B cell (primary cell): Measurements from ENCODE around the gene NAGLU. TPM values are rescaled to one million over a fixed set of nuclear protein-coding genes. Genes with fewer than 3 reads are reported as not detected.

ENCODE experiments used
- ATAC-seq: fragments of 200-7000 bp; cut with Tn5 transposase; one replicate; pipeline ENCODE4 v1.10.0; 2021; ENCODE audit warnings: low read depth, mild to moderate bottlenecking, moderate number of reproducible peaks, moderate library complexity
- CTCF ChIA-PET: fragments of 350-600 bp; sonication (Branson Sonifier 250); formaldehyde crosslinking; loops from one replicate; lab custom pipeline; 2021; ENCODE audit warnings: antibody characterized with exemption, inconsistent platforms; lab: Charles Lee
- POLR2A ChIA-PET: fragments of 350-600 bp; sonication (Branson Sonifier 250); formaldehyde crosslinking; loops from one replicate; lab custom pipeline; 2021; ENCODE audit warnings: antibody characterized with exemption; lab: Charles Lee
- DNase-seq: peaks from one replicate; pipeline ENCODE4 v3.0.0; 2013
- H2AFZ ChIP-seq: 2 replicates; pipeline ENCODE4 v1.6.1; 2012; ENCODE audit warnings: mild to moderate bottlenecking, low read depth, low read length; ENCODE audit not compliant: insufficient read depth, poor library complexity, severe bottlenecking
- H3K27ac ChIP-seq, 2 donors: 1 replicate in 1 of 2; 2 replicates in 1 of 2; pipeline ENCODE4 v1.5.1; 2012 to 2013; ENCODE audit warnings: low read length in 2 of 2, mild to moderate bottlenecking in 2 of 2, moderate library complexity in 1 of 2
- H3K27me3 ChIP-seq, 4 experiments: fragments of 200-600 bp in 1 of 4; sonication (generic) in 1 of 4; replicated peaks in 1 of 4; 1 replicate in 2 of 4; 2 replicates in 2 of 4; pipeline versions ENCODE4 v1.6.1 to v1.7.0; 2013 to 2016; ENCODE audit warnings: low read length in 3 of 4, mild to moderate bottlenecking in 2 of 4, mixed read lengths in 1 of 4, moderate library complexity in 1 of 4; ENCODE audit not compliant: insufficient read depth in 4 of 4, control insufficient read depth in 3 of 4; ENCODE audit errors: control extremely low read depth in 1 of 4
- H3K36me3 ChIP-seq, 2 experiments: replicated peaks in 1 of 2; 1 replicate in 1 of 2; 2 replicates in 1 of 2; pipeline versions ENCODE4 v1.6.1 to v1.7.1; 2013; ENCODE audit warnings: low read length in 1 of 2; ENCODE audit not compliant: insufficient read depth in 2 of 2, control insufficient read depth in 1 of 2; ENCODE audit errors: control extremely low read depth in 1 of 2, extremely low read depth in 1 of 2
- H3K4me1 ChIP-seq, 2 donors: fragments of 200-600 bp in 1 of 2; sonication (generic) in 1 of 2; 1 replicate in 1 of 2; 2 replicates in 1 of 2; pipeline versions ENCODE4 v1.5.1 to v1.6.1; 2013 to 2017; ENCODE audit warnings: low read length in 2 of 2; ENCODE audit not compliant: control insufficient read depth in 2 of 2, insufficient read depth in 2 of 2
- H3K4me2 ChIP-seq: replicated peaks from 2 replicates; pipeline ENCODE3; 2012; ENCODE audit warnings: mild to moderate bottlenecking, low read depth, low read length; ENCODE audit not compliant: poor library complexity, severe bottlenecking
- H3K4me3 ChIP-seq, 5 experiments: fragments of 200-600 bp in 1 of 5; sonication (generic) in 1 of 5; 1 replicate in 3 of 5; 2 replicates in 2 of 5; pipeline versions ENCODE4 v1.5.1 to v1.7.0; 2011 to 2016; ENCODE audit warnings: low read length in 4 of 5, mild to moderate bottlenecking in 4 of 5, low read depth in 2 of 5, control low read depth in 1 of 5, moderate library complexity in 1 of 5; ENCODE audit not compliant: insufficient read depth in 1 of 5; ENCODE audit errors: control extremely low read depth in 1 of 5, extremely low read depth in 1 of 5
- H3K79me2 ChIP-seq: fragments of 200-600 bp; sonication (generic); one replicate; pipeline ENCODE4 v1.6.0; 2016; ENCODE audit warnings: low read length; ENCODE audit not compliant: control insufficient read depth, insufficient read depth
- H3K9ac ChIP-seq: fragments of 200-600 bp; sonication (generic); 2 replicates; pipeline ENCODE4 v1.6.1; 2017; ENCODE audit warnings: mild to moderate bottlenecking, low read length, moderate library complexity
- H3K9me3 ChIP-seq, 3 donors: one replicate each; pipeline versions ENCODE4 v1.6.1 to v1.7.1; 2013; ENCODE audit warnings: low read length in 2 of 3; ENCODE audit not compliant: control insufficient read depth in 2 of 3, insufficient read depth in 1 of 3; ENCODE audit errors: control extremely low read depth in 1 of 3
- H4K20me1 ChIP-seq: 2 replicates; pipeline ENCODE4 v1.6.0; 2012; ENCODE audit warnings: mild to moderate bottlenecking, low read length; ENCODE audit not compliant: insufficient read depth, control insufficient read depth, poor library complexity, severe bottlenecking
- H3K27ac Mint-ChIP-seq: one replicate; pipeline ENCODE4 v1.8.0; 2021; ENCODE audit warnings: mixed read lengths
- H3K27me3 Mint-ChIP-seq: one replicate; pipeline ENCODE4 v1.8.0; 2021; ENCODE audit warnings: mixed read lengths
- H3K4me1 Mint-ChIP-seq: one replicate; pipeline ENCODE4 v1.8.0; 2021; ENCODE audit warnings: mixed read lengths
- H3K4me3 Mint-ChIP-seq: one replicate; pipeline ENCODE4 v1.8.0; 2021; ENCODE audit warnings: mixed read lengths
- H3K9me3 Mint-ChIP-seq: one replicate; pipeline ENCODE4 v1.8.0; 2022; ENCODE audit warnings: mixed read lengths; ENCODE audit not compliant: insufficient read depth
- EZH2 ChIP-seq: IDR thresholded peaks from 2 replicates; pipeline ENCODE4 v1.6.1; 2012; ENCODE audit warnings: borderline replicate concordance, low read depth, mild to moderate bottlenecking, moderate library complexity, low read length; ENCODE audit not compliant: insufficient read depth, poor library complexity, severe bottlenecking
- WGBS: methylation state at CpG from one replicate; pipeline ENCODE4 v1.1.5; 2013; ENCODE audit warnings: missing lambda C conversion rate; ENCODE audit not compliant: insufficient coverage; 5-methylcytosine and 5-hydroxymethylcytosine counted together
- intact Hi-C: fragments of 100-400 bp; cut with micrococcal nuclease; formaldehyde crosslinking; loops from one replicate; pipeline ENCODE4 v1.10.0; 2022
- polyA plus RNA-seq: library from polyadenylated mRNA; depleted of rRNA; stranded (reverse); fragments of >200 nt; gene quantifications from 2 replicates; pipeline ENCODE4 v1.2.3, GENCODE V29; 2012
- total RNA-seq, 2 donors: library from RNA; stranded (reverse); fragments of 120-200 nt in 1 of 2; gene quantifications; 1 replicate in 1 of 2; 2 replicates in 1 of 2; pipeline versions ENCODE4 v1.2.3 to v1.2.4, GENCODE V29; 2013 to 2022
- TF ChIP-seq, protein P1 (sequence below): fragments of 200-600 bp; IDR thresholded peaks from one replicate; pipeline ENCODE4 v1.8.0; 2022; ENCODE audit warnings: antibody characterized with exemption, mild to moderate bottlenecking

The NAGLU gene
- total and polyA plus RNA-seq, 2 donors (not counting 1 experiment from before 2014, with no cell fraction given) = 44.8 to 52.4 TPM

DNA sequence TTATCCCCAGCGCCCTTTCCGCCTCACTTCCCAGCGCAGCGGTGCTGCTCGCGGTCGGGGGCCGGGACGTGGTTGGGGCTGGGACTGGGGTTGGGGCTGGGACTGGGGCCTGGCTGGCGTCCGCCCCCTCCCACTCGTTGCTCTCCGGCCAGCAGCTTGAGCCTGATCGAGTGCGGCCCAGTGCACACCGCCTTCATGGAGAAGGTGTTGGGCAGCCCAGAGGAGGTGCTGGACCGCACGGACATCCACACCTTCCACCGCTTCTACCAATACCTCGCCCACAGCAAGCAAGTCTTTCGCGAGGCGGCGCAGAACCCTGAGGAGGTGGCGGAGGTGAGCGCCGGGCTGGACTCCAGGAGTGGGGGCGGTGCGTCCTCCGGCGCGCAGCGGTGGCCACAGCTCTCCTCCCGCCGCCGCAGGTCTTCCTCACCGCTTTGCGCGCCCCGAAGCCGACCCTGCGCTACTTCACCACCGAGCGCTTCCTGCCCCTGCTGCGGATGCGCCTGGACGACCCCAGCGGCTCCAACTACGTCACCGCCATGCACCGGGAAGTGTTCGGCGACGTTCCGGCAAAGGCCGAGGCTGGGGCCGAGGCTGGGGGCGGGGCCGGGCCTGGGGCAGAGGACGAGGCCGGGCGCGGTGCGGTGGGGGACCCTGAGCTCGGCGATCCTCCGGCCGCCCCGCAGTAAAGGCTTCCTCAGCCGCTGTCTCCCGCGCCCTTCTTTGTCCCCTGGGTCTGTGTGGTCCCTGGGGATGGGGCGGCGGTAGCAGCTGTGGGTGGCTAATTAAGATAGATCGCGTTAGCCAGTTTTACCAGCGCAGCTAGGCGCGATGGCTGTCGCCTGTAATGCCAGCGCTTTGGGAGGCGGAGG lies 18.4 kb downstream of the NAGLU start:
- TF ChIP-seq EZH2 = no peak
- TF ChIP-seq, protein P1, sequence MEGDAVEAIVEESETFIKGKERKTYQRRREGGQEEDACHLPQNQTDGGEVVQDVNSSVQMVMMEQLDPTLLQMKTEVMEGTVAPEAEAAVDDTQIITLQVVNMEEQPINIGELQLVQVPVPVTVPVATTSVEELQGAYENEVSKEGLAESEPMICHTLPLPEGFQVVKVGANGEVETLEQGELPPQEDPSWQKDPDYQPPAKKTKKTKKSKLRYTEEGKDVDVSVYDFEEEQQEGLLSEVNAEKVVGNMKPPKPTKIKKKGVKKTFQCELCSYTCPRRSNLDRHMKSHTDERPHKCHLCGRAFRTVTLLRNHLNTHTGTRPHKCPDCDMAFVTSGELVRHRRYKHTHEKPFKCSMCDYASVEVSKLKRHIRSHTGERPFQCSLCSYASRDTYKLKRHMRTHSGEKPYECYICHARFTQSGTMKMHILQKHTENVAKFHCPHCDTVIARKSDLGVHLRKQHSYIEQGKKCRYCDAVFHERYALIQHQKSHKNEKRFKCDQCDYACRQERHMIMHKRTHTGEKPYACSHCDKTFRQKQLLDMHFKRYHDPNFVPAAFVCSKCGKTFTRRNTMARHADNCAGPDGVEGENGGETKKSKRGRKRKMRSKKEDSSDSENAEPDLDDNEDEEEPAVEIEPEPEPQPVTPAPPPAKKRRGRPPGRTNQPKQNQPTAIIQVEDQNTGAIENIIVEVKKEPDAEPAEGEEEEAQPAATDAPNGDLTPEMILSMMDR = no peak
- DNase-seq (peak; percentile 94), ATAC-seq (peak; percentile 91)
- H3K4me3 ChIP-seq = peak overlapping the region; percentile 61 to 99 (median 90)
- Mint-ChIP-seq H3K27ac (peak overlapping the region; percentile 98), H3K27me3 (no peaks in the 10 kb centered on the region), H3K9me3 (no peaks in the 10 kb centered on the region), H3K4me3 (peak overlapping the region; percentile 96), H3K4me1 (peaks cover 20% of the 10 kb centered on the region)
- H3K27me3 ChIP-seq = no peaks in the 10 kb centered on the region
- no peaks in the 10 kb centered on the region for H3K9me3 ChIP-seq
- no peaks in the 10 kb centered on the region for H3K36me3 ChIP-seq
- H2AFZ ChIP-seq = peak overlapping the region; percentile 84
- CTCF ChIA-PET = interaction anchor here (0.6 to 2.7 kb wide), 9 partner anchors 11 to 431 kb away, joined by 3 to 17 read pairs (median 3); partner anchors contain the start of genes MLX, NAGLU and PSMC3IP
- peaks cover 6% of the 10 kb centered on the region for H4K20me1 ChIP-seq
- POLR2A ChIA-PET = interaction anchor here (0.5 to 1.8 kb wide), 10 partner anchors 8 to 762 kb away, joined by 3 to 18 read pairs (median 6); partner anchors contain the start of genes COASY, MLX, NAGLU and PSMC3IP
- peak overlapping the region; percentile 88 for H3K9ac ChIP-seq
- peak overlapping the region; percentile 97 for H3K4me2 ChIP-seq
- WGBS = 1% methylated on average over 78 of the region's 82 CpGs
- intact Hi-C loops = loop anchor here (1.0 to 5.0 kb wide), 4 partner anchors 8 to 268 kb away; partner anchors contain the start of genes BECN1, COASY, NAGLU and PSMC3IP
- H3K4me1 ChIP-seq = peaks cover 15 to 27% of the 10 kb centered on the region in 2 donors
- H3K79me2 ChIP-seq = peaks cover 17% of the 10 kb centered on the region
- H3K27ac ChIP-seq = peak overlapping the region; percentile 88 to 96
